ENCODE data around the gene C14orf119.
A peak's percentile ranks its signal among the peaks of the same experiment; 100 is the strongest.
"Not testable (repeated sequence)": the region's sequence is repeated elsewhere in the genome, so short reads cannot be mapped to it uniquely, and the experiment has no call there.

The C14orf119 gene

DNA sequence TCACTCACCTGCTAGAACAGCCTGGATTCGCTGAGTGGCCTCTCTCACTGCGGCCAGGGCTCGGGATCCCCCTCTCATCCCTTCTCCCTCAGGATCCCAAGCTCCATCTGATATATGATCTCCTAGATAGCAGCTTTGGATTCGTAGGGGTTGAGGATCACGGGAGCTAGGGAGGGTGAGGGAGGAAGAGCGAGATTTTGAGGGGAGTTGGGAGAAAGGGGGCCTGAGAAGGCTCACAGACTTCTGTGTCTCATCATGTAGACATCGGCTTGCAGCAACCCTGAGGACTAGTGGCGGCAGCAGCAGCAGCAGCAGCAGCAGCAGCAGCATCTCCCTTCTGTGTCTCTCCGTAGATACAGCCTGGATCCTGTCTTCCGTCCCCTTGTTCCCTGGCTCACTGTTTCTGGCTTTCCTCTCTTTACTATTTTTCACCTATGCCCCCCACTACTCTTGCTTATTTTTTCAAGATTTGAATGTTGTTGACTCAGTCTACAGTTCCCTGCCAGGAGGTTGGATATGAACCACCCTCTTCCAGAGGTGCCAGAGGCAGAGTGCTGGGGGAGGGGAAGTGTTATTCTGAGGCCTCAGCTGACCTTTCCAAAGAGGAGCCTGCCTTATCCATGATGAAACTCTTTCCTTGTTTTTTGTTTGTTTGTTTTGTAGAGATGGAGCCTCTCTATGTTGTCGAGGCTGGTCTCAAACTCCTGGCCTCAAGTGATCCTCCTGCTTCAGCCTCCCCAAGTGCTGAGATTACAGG, 9.5 kb downstream of the C14orf119 start, which contains the start of gene CIROP:
Gene CIROP, minus strand, starts transcription at position 399 of the 757 bp plus-strand sequence. Its CDS starts 69 bp downstream, at position 330.
- Histone ChIP-seq H2AK5ac (ENCODE audit: low read length, severe bottlenecking) (no peak within 1 kb of the TSS), H2BK120ac (ENCODE audit: low read depth, low read length) (no peak within 1 kb of the TSS), H2BK12ac (ENCODE audit: low read length in 2 of 2) (no peak within 1 kb of the TSS), H2BK5ac (ENCODE audit: low read depth, low read length, poor library complexity, severe bottlenecking) (no peak within 1 kb of the TSS), H3K79me1 (replicated peaks; ENCODE audit: low read length, poor library complexity, severe bottlenecking) (peaks cover 8% of the 10 kb centered on the region), H3K23ac (ENCODE audit: low read length in 2 of 2) (no peak within 1 kb of the TSS), H3K9ac (ENCODE audit: low read length) (peak within 1 kb of the TSS; percentile 60), H3K36me3 (ENCODE audit: control insufficient read depth in 1 of 2, insufficient read depth in 2 of 2, low read depth in 1 of 2, low read length in 2 of 2) (peaks cover 2 to 4% of the 10 kb centered on the region in 2 experiments), H3K27ac (ENCODE audit: low read length, poor library complexity, severe bottlenecking) (no peak within 1 kb of the TSS), H2AFZ (ENCODE audit: low read depth, low read length) (peak within 1 kb of the TSS; percentile 2), H4K91ac (ENCODE audit: low read length) (no peak within 1 kb of the TSS), H3K18ac (ENCODE audit: low read depth in 1 of 2, low read length in 2 of 2) (no peak within 1 kb of the TSS), H3K4ac (ENCODE audit: low read depth in 1 of 2, low read length in 2 of 2) (no peak within 1 kb of the TSS), H3K14ac (ENCODE audit: low read length in 2 of 2) (peak within 1 kb of the TSS in 1 of 2 experiments; percentile 31), H3K4me1 (ENCODE audit: control insufficient read depth, insufficient read depth, low read depth, low read length) (peaks cover 7% of the 10 kb centered on the region), H3K4me2 (ENCODE audit: low read length, poor library complexity, severe bottlenecking) (no peak within 1 kb of the TSS), H3K9me3 (ENCODE audit: control insufficient read depth, low read length) (no peaks in the 10 kb centered on the region), H4K8ac (ENCODE audit: low read length) (no peak within 1 kb of the TSS), H2BK15ac (ENCODE audit: low read depth, poor library complexity, severe bottlenecking) (no peak within 1 kb of the TSS), H3K27me3 (ENCODE audit: control insufficient read depth in 1 of 2, insufficient read depth in 1 of 2, low read length in 2 of 2) (no peaks in the 10 kb centered on the region), H3K4me3 (ENCODE audit: insufficient read depth in 1 of 2, low read depth in 1 of 2, low read length in 2 of 2) (peak within 1 kb of the TSS in 1 of 2 experiments; percentile 8)
- 58% methylated on average over 8 of the region's 11 CpGs for WGBS
- DNase-seq, result no peak

DNA sequence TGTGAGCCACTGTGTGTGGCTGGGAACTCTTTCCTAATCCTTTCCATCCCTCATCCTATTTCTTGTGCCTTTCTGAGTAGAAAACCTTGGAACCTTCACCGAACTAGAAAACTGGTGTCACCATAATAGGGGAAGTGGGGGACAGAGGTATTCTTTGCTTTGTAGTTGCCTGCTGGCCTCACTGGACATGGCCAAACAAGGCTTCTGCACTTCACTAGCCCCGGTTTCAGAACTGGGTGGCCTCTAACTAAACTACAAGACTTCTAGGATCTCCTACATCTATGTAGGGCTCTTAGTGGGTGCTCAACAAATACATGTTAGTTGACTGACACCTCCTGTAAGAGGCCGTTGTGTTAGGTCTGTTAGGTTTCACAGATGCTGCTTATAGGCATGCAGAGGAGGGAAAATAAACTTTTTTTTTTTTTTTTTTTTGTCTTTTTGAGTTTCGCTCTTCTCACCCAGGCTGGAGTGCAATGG, 10.1 kb downstream of the C14orf119 start:
- 95% methylated on average over 2 of the region's 4 CpGs for WGBS

DNA sequence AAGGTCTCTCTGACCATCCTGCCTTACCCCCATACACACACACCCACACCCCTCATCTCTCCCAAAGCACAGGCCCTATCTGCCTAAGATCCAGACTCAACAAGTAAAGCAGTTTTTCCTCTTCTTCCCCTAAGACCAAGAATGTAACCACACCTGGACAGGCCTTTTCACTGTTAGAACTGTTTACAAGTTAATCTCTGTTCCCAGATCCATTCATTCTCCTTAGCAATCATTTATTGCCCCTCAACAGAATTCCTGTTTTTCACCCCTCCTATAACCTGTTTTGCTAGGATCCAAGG, 11.4 kb downstream of the C14orf119 start:
- Histone ChIP-seq H3K14ac (ENCODE audit: low read length in 2 of 2) (no peak overlapping the region), H2AFZ (ENCODE audit: low read depth, low read length) (no peak overlapping the region), H3K4me1 (ENCODE audit: control insufficient read depth, insufficient read depth, low read depth, low read length) (peaks cover 6% of the 10 kb centered on the region), H3K79me1 (replicated peaks; ENCODE audit: low read length, poor library complexity, severe bottlenecking) (peaks cover 2% of the 10 kb centered on the region), H3K36me3 (ENCODE audit: control insufficient read depth in 1 of 2, insufficient read depth in 2 of 2, low read depth in 1 of 2, low read length in 2 of 2) (no peaks in the 10 kb centered on the region), H3K4ac (ENCODE audit: low read depth in 1 of 2, low read length in 2 of 2) (no peak overlapping the region), H3K23ac (ENCODE audit: low read length in 2 of 2) (no peak overlapping the region), H2AK5ac (ENCODE audit: low read length, severe bottlenecking) (peak overlapping the region; percentile 31), H4K8ac (ENCODE audit: low read length) (no peak overlapping the region), H2BK120ac (ENCODE audit: low read depth, low read length) (no peak overlapping the region), H3K9me3 (ENCODE audit: control insufficient read depth, low read length) (no peaks in the 10 kb centered on the region), H3K4me2 (ENCODE audit: low read length, poor library complexity, severe bottlenecking) (no peak overlapping the region), H3K4me3 (ENCODE audit: insufficient read depth in 1 of 2, low read depth in 1 of 2, low read length in 2 of 2) (no peak overlapping the region), H3K27me3 (ENCODE audit: control insufficient read depth in 1 of 2, insufficient read depth in 1 of 2, low read length in 2 of 2) (peaks cover 3 to 4% of the 10 kb centered on the region in 2 experiments), H3K18ac (ENCODE audit: low read depth in 1 of 2, low read length in 2 of 2) (no peak overlapping the region), H2BK5ac (ENCODE audit: low read depth, low read length, poor library complexity, severe bottlenecking) (no peak overlapping the region), H2BK12ac (ENCODE audit: low read length in 2 of 2) (no peak overlapping the region), H2BK15ac (ENCODE audit: low read depth, poor library complexity, severe bottlenecking) (no peak overlapping the region), H3K27ac (ENCODE audit: low read length, poor library complexity, severe bottlenecking) (no peak overlapping the region), H4K91ac (ENCODE audit: low read length) (no peak overlapping the region), H3K9ac (ENCODE audit: low read length) (no peak overlapping the region)
- DNase-seq, result no peak

More for the DNA sequence above, 10.1 kb downstream of the C14orf119 start:
- Histone ChIP-seq H3K9me3 (ENCODE audit: control insufficient read depth, low read length) (no peaks in the 10 kb centered on the region), H3K18ac (ENCODE audit: low read depth in 1 of 2, low read length in 2 of 2) (no peak overlapping the region), H4K8ac (ENCODE audit: low read length) (no peak overlapping the region), H3K14ac (ENCODE audit: low read length in 2 of 2) (no peak overlapping the region), H2BK5ac (ENCODE audit: low read depth, low read length, poor library complexity, severe bottlenecking) (no peak overlapping the region), H2BK12ac (ENCODE audit: low read length in 2 of 2) (no peak overlapping the region), H2BK15ac (ENCODE audit: low read depth, poor library complexity, severe bottlenecking) (no peak overlapping the region), H3K9ac (ENCODE audit: low read length) (peak overlapping the region; percentile 60), H3K79me1 (replicated peaks; ENCODE audit: low read length, poor library complexity, severe bottlenecking) (peaks cover 8% of the 10 kb centered on the region), H2BK120ac (ENCODE audit: low read depth, low read length) (no peak overlapping the region), H3K27me3 (ENCODE audit: control insufficient read depth in 1 of 2, insufficient read depth in 1 of 2, low read length in 2 of 2) (peaks cover 0 to 3% of the 10 kb centered on the region in 2 experiments), H3K4me2 (ENCODE audit: low read length, poor library complexity, severe bottlenecking) (no peak overlapping the region), H3K4ac (ENCODE audit: low read depth in 1 of 2, low read length in 2 of 2) (no peak overlapping the region), H3K4me3 (ENCODE audit: insufficient read depth in 1 of 2, low read depth in 1 of 2, low read length in 2 of 2) (no peak overlapping the region), H3K27ac (ENCODE audit: low read length, poor library complexity, severe bottlenecking) (no peak overlapping the region), H2AFZ (ENCODE audit: low read depth, low read length) (no peak overlapping the region), H2AK5ac (ENCODE audit: low read length, severe bottlenecking) (no peak overlapping the region), H4K91ac (ENCODE audit: low read length) (no peak overlapping the region), H3K4me1 (ENCODE audit: control insufficient read depth, insufficient read depth, low read depth, low read length) (peaks cover 6% of the 10 kb centered on the region), H3K36me3 (ENCODE audit: control insufficient read depth in 1 of 2, insufficient read depth in 2 of 2, low read depth in 1 of 2, low read length in 2 of 2) (peaks cover 0 to 4% of the 10 kb centered on the region in 2 experiments), H3K23ac (ENCODE audit: low read length in 2 of 2) (no peak overlapping the region)
- DNase-seq, result no peak

DNA sequence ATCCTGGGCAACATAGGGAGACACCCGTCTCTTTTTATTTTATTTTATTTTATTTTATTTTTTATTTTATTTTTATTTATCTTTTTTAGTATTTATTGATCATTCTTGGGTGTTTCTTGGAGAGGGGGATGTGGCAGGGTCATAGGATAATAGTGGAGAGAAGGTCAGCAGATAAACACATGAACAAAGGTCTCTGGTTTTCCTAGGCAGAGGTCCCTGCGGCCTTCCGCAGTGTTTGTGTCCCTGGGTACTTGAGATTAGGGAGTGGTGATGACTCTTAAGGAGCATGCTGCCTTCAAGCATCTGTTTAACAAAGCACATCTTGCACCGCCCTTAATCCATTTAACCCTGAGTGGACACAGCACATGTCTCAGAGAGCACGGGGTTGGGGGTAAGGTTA, 12.3 kb downstream of the C14orf119 start:
- H2BK120ac ChIP-seq (ENCODE audit: low read depth, low read length); H3K27me3 ChIP-seq (ENCODE audit: control insufficient read depth in 1 of 2, insufficient read depth in 1 of 2, low read length in 2 of 2); H3K27ac ChIP-seq (ENCODE audit: low read length, poor library complexity, severe bottlenecking); H3K18ac ChIP-seq (ENCODE audit: low read depth in 1 of 2, low read length in 2 of 2); H3K4ac ChIP-seq (ENCODE audit: low read depth in 1 of 2, low read length in 2 of 2); H3K9me3 ChIP-seq (ENCODE audit: control insufficient read depth, low read length); DNase-seq; H3K4me2 ChIP-seq (ENCODE audit: low read length, poor library complexity, severe bottlenecking); H2BK12ac ChIP-seq (ENCODE audit: low read length in 2 of 2); H3K9ac ChIP-seq (ENCODE audit: low read length); H3K4me3 ChIP-seq (ENCODE audit: insufficient read depth in 1 of 2, low read depth in 1 of 2, low read length in 2 of 2); H3K23ac ChIP-seq (ENCODE audit: low read length in 2 of 2); H4K91ac ChIP-seq (ENCODE audit: low read length); H2BK15ac ChIP-seq (ENCODE audit: low read depth, poor library complexity, severe bottlenecking); H3K36me3 ChIP-seq (ENCODE audit: control insufficient read depth in 1 of 2, insufficient read depth in 2 of 2, low read depth in 1 of 2, low read length in 2 of 2); H3K79me1 ChIP-seq (replicated peaks; ENCODE audit: low read length, poor library complexity, severe bottlenecking); H4K8ac ChIP-seq (ENCODE audit: low read length); H3K14ac ChIP-seq (ENCODE audit: low read length in 2 of 2); H3K4me1 ChIP-seq (ENCODE audit: control insufficient read depth, insufficient read depth, low read depth, low read length); H2BK5ac ChIP-seq (ENCODE audit: low read depth, low read length, poor library complexity, severe bottlenecking); H2AFZ ChIP-seq (ENCODE audit: low read depth, low read length); H2AK5ac ChIP-seq (ENCODE audit: low read length, severe bottlenecking): not testable (repeated sequence)
- no CpG with 5 or more reads among the region's 5 CpGs for WGBS
